Measurements from ENCODE around the gene FRAS1.

GRCh38 chr4:78033861-78034260, 23.3 kb upstream of the FRAS1 start:
- TF ChIP-seq CTCF (IDR thresholded peaks at IDR 0.05) (no peak), POLR2A (IDR thresholded peaks at IDR 0.05) (no peak)

All from right lobe of liver (tissue), 4 donors.